NOMO-1 treated with dmso at 0.1 percent for 144 hours (cell line): ENCODE data around the gene ATP8B1.
"Not testable (repeated sequence)": the region's sequence is repeated elsewhere in the genome, so short reads cannot be mapped to it uniquely, and the experiment has no call there.

Experiments
- DNase-seq: peaks from one replicate; lab custom pipeline; 2025; ENCODE audit not compliant: unreplicated experiment; lab: John Stamatoyannopoulos, UW

The ATP8B1 gene

DNA sequence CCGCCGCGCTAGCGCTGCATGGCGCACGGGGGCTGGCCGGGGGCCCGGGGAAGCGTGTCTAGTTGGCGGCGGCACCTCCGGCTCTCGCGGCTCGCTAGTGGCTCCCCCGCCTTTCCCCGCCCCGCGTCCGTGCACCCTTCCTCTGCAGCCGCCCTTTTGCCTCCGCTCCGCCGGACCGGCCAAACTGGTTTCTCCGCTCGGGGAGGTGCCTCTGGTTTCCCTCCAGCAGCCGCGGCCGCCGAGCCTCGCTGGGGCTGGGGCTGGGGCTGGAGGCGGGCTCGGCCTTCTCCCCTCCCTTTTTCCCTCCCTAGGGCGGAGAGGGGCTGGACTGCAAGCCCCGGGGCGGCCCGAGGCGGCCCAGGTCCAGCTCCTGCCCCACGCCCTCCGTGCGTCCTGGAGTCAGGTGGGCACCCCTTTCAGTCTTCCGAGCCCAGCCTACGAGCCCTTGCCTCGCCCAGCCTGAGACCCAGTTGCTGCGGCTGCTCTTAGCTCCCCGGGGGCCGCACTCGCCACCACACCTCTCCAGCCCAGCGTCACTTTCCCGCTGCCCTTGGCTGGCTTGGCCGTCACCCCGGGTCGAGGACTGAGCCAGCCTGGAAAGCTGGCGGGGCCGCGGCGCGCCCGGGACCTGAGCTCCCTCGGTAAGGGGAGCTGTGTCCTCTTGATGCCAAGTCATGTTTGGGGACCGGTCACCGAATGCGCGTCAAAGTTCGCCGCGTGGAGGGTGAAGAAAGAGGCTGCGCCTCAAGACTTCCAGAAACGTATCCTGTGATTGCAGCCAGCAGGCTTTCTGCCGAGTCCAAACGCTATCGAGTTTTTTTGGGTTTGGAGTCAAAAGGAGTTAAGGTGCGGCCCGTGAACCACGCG, at the start of gene ATP8B1:
Gene ATP8B1, minus strand, starts transcription at position 213 of the 867 bp plus-strand sequence. CDS start 71,508 bp downstream, outside the sequence.
- no peak for DNase-seq

DNA sequence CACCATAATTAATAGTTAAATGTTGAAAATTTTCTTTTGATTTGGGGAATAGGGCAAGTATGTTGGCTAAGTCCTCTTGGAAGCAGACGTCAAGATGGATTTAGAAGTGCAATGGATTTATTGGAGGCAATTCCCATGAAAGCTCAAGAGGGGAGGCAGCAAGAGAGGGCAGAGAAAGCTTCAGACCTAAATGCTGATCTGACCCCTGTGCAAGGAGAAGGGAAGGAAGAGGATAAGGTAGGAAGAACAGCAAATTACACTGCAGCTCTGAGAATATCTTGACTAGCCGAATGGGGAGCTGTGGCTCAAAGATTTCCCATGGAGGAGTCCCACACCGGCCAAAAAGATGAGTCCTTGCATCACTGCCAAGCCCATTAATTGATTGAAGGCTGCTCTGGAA, 46.9 kb upstream of the ATP8B1 start:
- DNase-seq: no peak

DNA sequence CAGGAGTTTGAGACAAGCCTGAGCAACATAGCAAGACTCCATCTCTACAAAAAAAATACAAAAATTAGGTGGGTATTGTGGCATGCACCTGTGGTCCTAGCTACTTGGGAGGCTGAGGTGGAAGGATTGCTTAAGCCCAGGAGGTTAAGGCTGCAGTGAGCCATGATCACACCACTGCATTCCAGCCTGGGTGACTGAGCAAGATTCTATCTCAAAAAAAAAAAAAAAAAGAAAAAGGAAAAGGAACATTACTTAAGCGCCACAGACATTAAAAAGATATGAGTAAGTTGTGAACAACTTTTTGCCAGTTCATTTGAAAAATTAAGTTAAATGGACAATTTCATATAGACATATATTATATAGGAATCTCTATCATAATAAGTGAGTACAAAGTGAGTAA, 45.3 kb upstream of the ATP8B1 start:
- DNase-seq: not testable (repeated sequence)

DNA sequence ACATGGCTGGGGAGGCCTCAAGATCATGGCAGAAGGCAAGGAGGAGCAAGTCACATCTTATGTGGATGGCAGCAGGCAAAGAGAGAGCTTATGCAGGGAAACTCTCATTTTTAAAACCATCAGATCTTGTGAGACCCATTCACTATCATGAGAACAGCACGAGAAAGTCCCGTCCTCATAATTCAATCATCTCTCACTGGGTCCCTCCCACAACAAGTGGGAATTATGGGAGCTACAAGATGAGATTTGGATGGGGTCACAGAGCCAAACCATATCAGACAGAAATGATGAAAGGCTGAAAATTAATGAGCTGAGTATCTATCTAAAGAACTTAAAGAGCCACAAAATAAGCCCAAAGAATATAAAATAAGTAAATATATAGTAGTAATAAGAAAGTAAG, 44.3 kb upstream of the ATP8B1 start:
- DNase-seq: not testable (repeated sequence)

DNA sequence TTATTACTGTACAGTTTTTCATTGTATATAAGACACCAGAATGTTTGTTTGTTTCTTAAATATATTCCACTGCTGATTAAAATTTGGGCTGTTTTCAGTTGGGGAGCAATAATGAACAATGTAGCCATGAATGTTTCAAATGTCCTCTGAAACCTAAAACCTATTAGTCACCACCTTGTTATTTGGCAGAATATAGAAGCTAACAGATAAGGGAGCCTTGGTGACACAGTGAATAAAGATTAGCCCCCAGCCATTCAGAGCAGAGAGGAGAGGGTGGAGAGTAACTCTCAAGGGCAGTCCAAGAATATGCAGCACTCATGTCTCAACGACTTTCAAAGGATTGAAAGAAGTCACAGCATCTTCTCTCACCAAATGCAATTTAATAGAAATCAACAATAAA, 43.1 kb upstream of the ATP8B1 start:
- no peak for DNase-seq

DNA sequence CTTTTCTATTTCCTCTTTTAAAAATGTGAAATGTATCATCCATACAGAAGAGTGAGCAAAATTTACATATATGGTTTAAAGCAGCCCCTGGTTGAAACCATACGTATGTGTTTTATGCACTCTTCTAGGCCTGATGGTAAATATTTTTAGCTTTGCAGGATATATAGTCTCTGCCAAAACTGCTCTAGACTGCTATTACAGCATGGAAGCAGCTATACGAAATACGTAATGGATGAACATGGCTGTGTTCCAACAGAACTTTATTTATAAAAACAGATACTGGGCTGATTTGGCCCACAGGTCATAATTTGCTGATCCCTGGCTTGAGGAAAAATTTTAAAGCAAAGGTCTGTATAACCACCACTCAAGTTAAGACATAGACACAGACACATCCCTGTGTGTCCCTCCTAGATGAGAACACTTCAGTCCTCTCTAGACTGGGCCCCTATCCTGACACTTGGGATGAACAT, 42.5 kb upstream of the ATP8B1 start:
- DNase-seq: no peak

DNA sequence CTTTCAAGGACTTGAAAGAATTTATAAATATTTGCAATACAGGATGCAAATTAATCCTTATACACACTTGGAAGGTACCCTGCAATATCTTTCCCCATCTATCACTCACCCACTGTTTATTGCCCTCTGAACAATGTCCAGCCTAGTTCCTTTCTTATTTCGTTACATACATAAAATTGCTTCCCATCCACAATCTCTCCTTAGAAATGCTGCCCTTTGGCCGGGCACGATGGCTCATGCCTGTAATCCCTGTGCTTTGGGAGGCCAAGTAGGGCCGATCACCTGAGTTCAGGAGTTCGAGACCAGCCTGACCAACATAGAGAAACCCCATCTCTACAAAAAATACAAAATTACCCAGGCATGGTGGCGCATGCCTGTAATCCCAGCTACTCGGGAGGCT, 41.2 kb upstream of the ATP8B1 start:
- no peak for DNase-seq

DNA sequence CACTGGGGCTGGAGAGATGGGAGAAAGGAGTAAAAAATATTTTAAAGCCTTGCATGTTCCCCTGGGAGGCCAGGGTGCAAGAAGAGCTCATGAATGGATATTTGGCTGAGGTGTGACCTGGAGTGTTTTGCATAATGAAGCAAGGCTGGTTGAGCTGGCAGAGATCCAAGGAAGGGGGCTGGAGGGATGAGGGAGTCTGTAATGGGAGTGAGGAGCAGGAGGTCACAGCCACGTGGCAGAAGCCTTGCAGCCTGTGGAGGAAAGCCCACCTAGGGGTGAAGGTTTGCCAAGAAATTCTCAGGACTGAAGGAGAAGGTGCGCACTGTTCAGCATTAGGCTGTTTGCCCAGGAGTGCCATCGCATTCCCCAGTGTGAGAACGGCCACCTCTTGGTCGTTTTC, 40.3 kb upstream of the ATP8B1 start:
- DNase-seq: no peak

DNA sequence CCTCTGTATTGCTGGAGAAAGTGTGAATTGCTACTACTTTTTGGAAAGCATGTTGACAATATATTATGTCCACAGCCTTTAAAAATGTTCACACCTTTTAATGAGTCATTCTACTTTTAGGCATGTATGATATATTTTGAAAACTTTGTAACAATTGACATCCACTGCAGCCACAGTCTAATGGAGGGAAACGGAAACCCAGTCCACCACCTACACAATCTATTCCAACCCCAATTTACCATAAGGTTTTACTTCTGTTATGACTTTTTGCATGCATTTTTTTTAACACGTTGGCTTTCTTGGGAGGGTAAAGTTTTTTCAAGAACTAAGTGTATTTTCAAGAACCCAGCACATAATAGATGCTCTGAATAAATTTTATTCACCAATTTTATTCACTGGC, 38.5 kb upstream of the ATP8B1 start:
- no peak for DNase-seq

DNA sequence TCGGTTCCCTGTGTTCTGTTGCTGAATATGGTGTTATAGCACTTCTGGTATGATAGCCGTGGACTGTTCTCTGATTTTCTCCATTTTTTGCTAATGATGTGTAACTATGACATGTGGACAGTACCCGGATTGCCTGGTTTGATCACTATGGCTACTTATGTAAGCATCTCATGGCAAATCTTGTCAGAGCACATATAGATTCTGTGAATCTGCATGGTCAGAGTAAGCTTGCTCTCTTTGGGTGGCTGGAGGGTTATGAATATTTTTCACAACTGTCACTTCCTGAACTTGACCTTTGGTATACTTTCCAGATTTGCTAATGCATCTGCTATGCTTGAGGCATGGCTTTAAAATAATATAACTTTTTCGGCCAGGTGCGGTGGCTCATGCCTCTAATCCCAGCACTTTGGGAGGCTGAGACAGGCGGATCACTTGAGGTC, 36.8 kb upstream of the ATP8B1 start:
- no peak for DNase-seq

DNA sequence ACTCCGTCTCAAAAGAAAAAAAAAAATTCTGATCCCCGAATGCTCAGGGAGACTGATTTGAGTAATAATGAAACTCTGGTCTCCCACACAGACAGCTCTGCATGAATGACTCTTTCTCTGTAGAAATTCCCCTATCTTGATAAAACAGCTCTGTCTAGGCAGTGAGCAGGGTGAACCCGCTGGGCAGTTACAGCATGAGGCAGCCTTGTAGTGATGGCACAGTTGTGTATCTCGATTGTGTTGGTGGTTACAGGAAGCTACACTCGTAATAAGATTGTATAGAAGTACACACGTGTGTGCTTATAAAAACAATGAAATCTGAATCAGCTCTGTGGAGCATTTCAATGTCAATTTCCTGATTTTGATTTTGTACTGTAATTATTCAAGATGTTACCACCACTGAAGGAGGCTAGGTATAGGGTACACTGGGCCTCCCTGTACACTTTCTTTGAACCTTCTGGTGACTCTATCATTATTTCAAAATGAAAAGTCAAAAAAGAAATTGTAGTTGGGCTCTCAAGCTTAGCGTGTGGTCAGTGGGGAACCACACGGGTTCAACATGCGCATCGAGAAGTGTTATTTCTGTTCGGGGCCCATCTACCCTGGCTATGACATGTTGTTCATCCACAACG, 34.9 kb upstream of the ATP8B1 start:
- no peak for DNase-seq

DNA sequence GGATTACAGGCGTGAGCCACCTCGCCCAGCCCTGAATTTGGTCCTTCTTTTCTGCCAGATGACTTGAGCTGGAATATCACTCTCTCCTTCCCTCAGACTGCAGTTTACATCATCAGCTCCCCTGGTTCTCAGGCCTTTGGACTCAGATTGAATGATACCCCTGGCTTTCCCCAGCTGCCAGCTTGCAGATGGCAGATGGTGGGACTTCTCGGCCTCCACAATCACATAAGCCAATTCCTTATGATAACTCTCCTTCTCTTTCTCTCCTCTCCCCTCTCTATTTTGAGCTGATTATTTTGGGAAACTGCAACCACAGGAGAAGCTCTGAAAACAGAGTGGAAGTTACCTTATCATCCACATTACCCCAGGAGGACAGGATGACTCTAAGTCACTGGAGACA, 33.4 kb upstream of the ATP8B1 start:
- DNase-seq: no peak

DNA sequence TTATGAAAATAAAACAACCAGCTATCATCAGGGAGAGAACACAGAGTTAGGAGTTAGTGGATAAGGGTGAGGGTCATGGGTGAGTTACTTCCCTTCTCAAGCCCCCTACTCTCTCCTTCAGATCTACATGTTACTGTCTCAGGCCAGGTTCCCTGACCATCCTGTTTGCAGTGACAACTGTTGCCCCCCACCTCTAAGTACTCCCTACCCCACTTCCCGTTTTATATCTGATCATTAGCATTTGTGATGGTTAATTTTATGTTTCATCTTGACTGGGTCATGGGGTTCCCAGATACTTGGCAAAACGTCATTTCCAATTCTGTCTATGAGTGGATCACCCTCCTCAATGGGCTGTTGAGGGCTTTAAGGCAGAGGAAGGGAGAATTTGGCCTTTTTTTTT, 32.8 kb upstream of the ATP8B1 start:
- no peak for DNase-seq

DNA sequence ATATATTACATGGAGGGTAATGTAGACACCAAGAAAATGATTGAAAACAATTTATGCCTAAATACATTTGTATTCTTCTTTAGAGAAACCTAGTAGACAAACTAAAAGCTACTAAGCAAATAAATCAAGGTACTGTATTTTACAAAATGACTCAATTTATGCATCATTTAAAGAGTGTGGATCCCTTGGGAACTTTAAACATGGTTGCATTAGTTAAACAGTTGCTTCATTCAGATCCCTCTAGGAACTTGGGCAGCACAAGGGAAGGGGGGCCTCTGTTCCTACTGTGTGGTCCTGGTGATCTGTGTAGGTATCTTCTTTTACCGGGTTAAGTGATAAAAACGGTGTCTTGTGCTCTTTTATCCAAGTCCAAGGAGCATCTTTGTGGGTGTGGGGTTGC, 31.5 kb upstream of the ATP8B1 start:
- no peak for DNase-seq

DNA sequence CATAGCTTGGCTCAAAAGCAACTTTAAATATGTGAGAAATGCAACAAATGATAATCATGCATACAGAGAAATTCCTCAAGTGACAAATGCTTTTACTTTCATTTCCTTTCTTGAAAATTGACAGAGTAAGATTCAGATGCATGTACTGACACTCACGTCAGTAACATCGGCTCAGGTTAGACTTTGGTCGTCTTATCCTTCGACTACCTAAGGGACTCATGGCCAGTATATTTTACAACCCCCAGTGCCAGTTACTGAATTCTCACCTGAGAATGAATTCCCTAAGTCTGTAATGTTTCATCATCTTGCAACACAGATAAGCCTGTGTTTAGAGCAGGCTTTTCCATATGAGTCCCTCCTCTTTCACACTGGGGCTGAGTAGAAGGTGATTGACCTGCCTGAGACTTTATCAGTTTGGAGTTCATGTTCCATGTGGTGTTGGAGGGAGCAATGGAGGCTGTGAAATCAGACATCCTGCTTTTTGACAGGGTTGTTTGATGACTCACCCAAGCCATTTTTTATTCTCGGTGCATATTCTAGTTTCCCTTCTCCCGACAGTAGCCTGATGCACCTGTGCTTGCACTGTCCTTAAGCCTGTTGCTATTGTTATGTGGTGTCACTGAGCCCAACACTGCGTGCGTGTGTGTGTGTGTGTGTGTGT, 30.5 kb upstream of the ATP8B1 start:
- DNase-seq: no peak

DNA sequence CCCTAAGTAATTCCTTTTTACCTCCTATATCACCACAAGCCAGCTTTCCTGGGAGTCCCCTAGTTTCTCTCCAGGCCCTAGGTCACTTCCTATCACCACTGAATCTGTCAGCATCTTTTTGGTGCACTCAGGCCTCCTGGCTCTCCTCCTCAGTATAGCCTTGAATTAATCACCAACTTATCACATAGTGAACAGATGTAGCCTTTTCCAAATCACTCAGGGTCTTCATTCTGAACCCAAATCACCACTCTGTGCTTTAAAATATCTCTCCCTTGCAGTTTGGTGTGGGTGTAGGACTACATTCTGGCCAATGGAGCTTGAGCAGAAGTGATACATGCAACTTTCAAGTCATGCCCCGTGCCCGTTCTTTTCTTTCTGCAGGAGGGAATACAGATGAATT, 29.6 kb upstream of the ATP8B1 start:
- no peak for DNase-seq

DNA sequence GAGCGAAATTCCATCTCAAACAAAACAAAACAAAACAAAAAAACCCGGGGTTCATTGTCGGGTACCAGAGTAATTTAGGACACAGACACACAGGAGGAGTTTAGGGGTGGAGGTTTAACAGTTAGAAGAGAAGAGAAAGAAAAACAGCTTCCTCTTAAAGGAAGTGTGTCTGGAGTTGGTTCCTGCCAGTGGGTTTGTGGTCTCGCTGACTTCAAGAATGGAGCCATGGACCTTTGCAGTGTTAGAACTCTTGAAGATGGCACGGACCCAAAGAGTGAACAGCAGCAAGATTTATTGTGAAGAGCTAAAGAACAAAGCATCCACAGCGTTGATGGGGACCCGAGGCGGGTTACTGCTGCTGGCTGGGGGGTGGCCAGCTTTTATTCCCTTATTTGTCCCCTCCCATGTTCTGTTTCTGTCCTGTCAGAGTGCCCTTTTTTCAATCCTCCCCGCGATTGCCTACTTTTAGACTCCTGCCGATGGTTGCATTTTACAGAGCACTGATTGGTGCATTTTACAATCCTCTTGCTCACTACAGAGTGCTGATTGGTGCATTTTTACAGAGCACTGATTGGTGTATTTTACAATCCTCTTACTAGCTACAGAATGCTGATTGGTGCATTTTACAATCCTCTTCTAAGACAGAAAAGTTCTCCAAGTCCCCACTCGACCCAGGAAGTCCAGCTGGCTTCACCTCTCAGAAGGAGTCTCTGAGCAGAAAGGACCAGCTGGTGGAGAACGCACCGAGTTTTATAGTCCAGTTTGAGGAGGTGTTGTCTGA, 28.7 kb upstream of the ATP8B1 start:
- no peak for DNase-seq

DNA sequence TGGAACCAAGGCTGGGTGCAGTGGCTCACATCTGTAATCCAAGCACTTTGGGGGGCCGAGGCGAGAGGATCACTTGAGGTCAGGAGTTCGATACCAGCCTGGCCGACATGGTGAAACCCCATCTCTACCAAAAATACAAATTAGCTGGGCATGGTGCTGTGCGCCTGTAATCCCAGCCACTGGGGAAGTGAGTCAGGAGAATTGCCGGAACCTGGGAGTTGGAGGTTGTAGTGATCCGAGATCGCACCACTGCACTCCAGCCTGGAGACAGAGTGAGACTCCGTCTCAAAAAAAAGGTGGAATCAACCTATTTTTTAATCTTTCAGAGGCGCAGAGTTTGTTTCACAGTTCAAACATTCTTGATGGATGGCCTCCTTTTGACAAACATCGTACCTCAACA, 24.5 kb upstream of the ATP8B1 start:
- DNase-seq: no peak

DNA sequence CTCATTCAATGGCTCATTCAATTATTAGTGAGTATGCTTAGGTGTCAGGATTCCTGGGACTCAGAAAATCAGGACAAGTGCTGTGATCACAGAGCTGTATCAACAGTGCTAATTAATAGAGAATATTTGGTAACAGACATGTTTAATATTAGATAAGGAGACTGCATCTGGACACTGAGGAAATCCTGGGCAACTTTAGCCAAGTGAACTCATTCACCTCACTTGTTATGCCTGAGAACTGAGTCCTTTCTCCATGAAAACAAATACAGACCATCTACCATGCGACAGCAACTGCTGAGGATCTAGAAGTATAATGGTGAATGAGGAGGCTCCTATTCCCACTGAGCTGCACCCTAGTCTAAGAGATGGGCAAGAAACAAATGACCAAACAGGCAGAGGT, 23.1 kb upstream of the ATP8B1 start:
- DNase-seq: no peak

DNA sequence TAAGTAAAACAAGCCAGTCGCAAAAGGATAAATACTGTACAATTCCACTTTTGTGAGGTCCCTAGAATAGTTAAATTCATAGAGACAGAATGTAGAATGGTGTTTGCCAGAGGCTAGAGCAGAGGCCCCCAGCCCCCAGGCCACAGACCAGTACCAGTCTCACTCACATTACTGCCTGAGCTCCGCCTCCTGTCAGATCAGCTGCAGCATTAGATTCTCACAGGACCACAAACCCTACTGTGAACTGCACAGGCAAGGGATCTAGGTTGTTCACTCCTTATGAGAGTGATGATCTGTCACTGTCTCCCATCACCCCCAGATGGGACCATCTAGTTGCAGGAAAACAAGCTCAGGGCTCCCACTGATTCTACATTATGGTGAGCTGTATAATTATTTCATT, 17.5 kb upstream of the ATP8B1 start:
- DNase-seq: not testable (repeated sequence)
